ENCODE results near the gene JAZF1. TPM values are rescaled to one million over a fixed set of nuclear protein-coding genes. Genes with fewer than 3 reads are reported as not detected.

JAZF1 gene
- total RNA-seq, 4 donors from 2014 or later, result 27.8 to 36.5 (median 30.5) TPM

GRCh38 chr7:27866828-27867672 is 313.5 kb downstream of the JAZF1 start:
- Histone ChIP-seq H3K4me3 (no peak overlapping the region), H3K9me3 (no peaks in the 10 kb centered on the region), H3K36me3 (peaks cover 0 to 4% of the 10 kb centered on the region in 2 donors), H3K4me1 (peaks cover 0 to 1% (median 0%) of the 10 kb centered on the region in 3 donors), H3K27ac (no peak overlapping the region), H3K27me3 (no peaks in the 10 kb centered on the region)
- no peak for TF ChIP-seq EP300 (IDR thresholded peaks at IDR 0.05)
- no peak for TF ChIP-seq POLR2AphosphoS5 (IDR thresholded peaks at IDR 0.05)
- TF ChIP-seq CTCF (IDR thresholded peaks at IDR 0.05), result no peak
- TF ChIP-seq POLR2A (IDR thresholded peaks at IDR 0.05), result no peak
- no peak for ATAC-seq
- 80 to 83% methylated on average over 15 to 16 of the region's 17 CpGs for WGBS, 2 donors (ENCODE audit: low coverage in 1 of 2)

GRCh38 chr7:27866256-27866655 is 314.3 kb downstream of the JAZF1 start:
- WGBS, 2 donors (ENCODE audit: low coverage in 1 of 2), result 46 to 68% methylated on average over 2 of the region's 2 CpGs

GRCh38 chr7:27863880-27864279 is 316.7 kb downstream of the JAZF1 start:
- no peak overlapping the region for H3K27ac ChIP-seq

More at GRCh38 chr7:27866256-27866655, 314.3 kb downstream of the JAZF1 start:
- no peak for ATAC-seq
- Histone ChIP-seq H3K4me3 (no peak overlapping the region), H3K9me3 (no peaks in the 10 kb centered on the region), H3K36me3 (peaks cover 0 to 4% of the 10 kb centered on the region in 2 donors), H3K27ac (no peak overlapping the region), H3K4me1 (no peaks in the 10 kb centered on the region), H3K27me3 (no peaks in the 10 kb centered on the region)
- TF ChIP-seq POLR2AphosphoS5 (IDR thresholded peaks at IDR 0.05) (no peak), EP300 (IDR thresholded peaks at IDR 0.05) (no peak), POLR2A (IDR thresholded peaks at IDR 0.05) (no peak), CTCF (IDR thresholded peaks at IDR 0.05) (no peak)

GRCh38 chr7:27861747-27862146 is 318.8 kb downstream of the JAZF1 start:
- 82 to 100% methylated on average over 1 to 3 of the region's 3 CpGs for WGBS, 2 donors (ENCODE audit: low coverage in 1 of 2)
- ATAC-seq, result no peak

More at GRCh38 chr7:27863880-27864279, 316.7 kb downstream of the JAZF1 start:
- Histone ChIP-seq H3K36me3 (peaks cover 0 to 8% of the 10 kb centered on the region in 2 donors), H3K27me3 (no peaks in the 10 kb centered on the region), H3K9me3 (no peaks in the 10 kb centered on the region), H3K4me3 (no peak overlapping the region), H3K4me1 (no peaks in the 10 kb centered on the region)
- no peak for ATAC-seq
- WGBS, 2 donors (ENCODE audit: low coverage in 1 of 2), result 93 to 95% methylated on average over 2 to 5 of the region's 11 CpGs
- TF ChIP-seq POLR2AphosphoS5 (IDR thresholded peaks at IDR 0.05), result no peak
- TF ChIP-seq EP300 (IDR thresholded peaks at IDR 0.05), result no peak
- TF ChIP-seq POLR2A (IDR thresholded peaks at IDR 0.05), result no peak
- TF ChIP-seq CTCF (IDR thresholded peaks at IDR 0.05), result no peak

More at GRCh38 chr7:27861747-27862146, 318.8 kb downstream of the JAZF1 start:
- Histone ChIP-seq H3K36me3 (peaks cover 0 to 13% of the 10 kb centered on the region in 2 donors), H3K27ac (no peak overlapping the region), H3K4me1 (no peaks in the 10 kb centered on the region), H3K4me3 (no peak overlapping the region), H3K27me3 (no peaks in the 10 kb centered on the region), H3K9me3 (no peaks in the 10 kb centered on the region)
- no peak for TF ChIP-seq CTCF (IDR thresholded peaks at IDR 0.05)
- no peak for TF ChIP-seq POLR2A (IDR thresholded peaks at IDR 0.05)
- no peak for TF ChIP-seq POLR2AphosphoS5 (IDR thresholded peaks at IDR 0.05)
- TF ChIP-seq EP300 (IDR thresholded peaks at IDR 0.05), result no peak

All from gastroesophageal sphincter (tissue), 4 donors.